Smooth muscle cell (in vitro differentiated cells): ENCODE results near the gene LTBP3. TPM values are rescaled to one million over a fixed set of nuclear protein-coding genes. Genes with fewer than 3 reads are reported as not detected.

Source experiments
- DNase-seq: peaks from one replicate; lab custom pipeline; 2025; ENCODE audit not compliant: unreplicated experiment; lab: John Stamatoyannopoulos, UW
- H2AFZ ChIP-seq: fragments of 200-600 bp; sonication (generic); 2 replicates; pipeline ENCODE4 v1.6.0; 2016; ENCODE audit warnings: antibody characterized with exemption, low read depth, mild to moderate bottlenecking
- H3F3A ChIP-seq: fragments of 200-600 bp; sonication (generic); 2 replicates; pipeline ENCODE4 v1.6.0; 2017; ENCODE audit warnings: antibody characterized with exemption, low read depth
- H3K27ac ChIP-seq: fragments of 200-600 bp; sonication (generic); 2 replicates; pipeline ENCODE4 v1.5.1; 2016; ENCODE audit warnings: low read depth, mild to moderate bottlenecking
- H3K27me3 ChIP-seq: fragments of 200-600 bp; sonication (generic); 2 replicates; pipeline ENCODE4 v1.6.1; 2016; ENCODE audit warnings: low read depth, mild to moderate bottlenecking
- H3K36me3 ChIP-seq: fragments of 200-600 bp; sonication (generic); 2 replicates; pipeline ENCODE4 v1.5.1; 2016; ENCODE audit warnings: low read depth
- H3K4me1 ChIP-seq: fragments of 200-600 bp; sonication (generic); 2 replicates; pipeline ENCODE4 v1.5.1; 2016; ENCODE audit warnings: low read depth
- H3K4me2 ChIP-seq: fragments of 200-600 bp; sonication (generic); 2 replicates; pipeline ENCODE4 v1.6.0; 2016; ENCODE audit warnings: mild to moderate bottlenecking
- H3K4me3 ChIP-seq: fragments of 200-600 bp; sonication (generic); 2 replicates; pipeline ENCODE4 v1.5.1; 2016; ENCODE audit warnings: mild to moderate bottlenecking
- H3K79me2 ChIP-seq: fragments of 200-600 bp; sonication (generic); 2 replicates; pipeline ENCODE4 v1.6.0; 2016; ENCODE audit warnings: low read depth, mild to moderate bottlenecking
- H3K9ac ChIP-seq: fragments of 200-600 bp; sonication (generic); 2 replicates; pipeline ENCODE4 v1.6.0; 2016; ENCODE audit warnings: low read depth
- H3K9me3 ChIP-seq: fragments of 200-600 bp; sonication (generic); replicated peaks from 2 replicates; pipeline ENCODE4 v1.5.1; 2016; ENCODE audit warnings: low read depth
- H4K20me1 ChIP-seq: fragments of 200-600 bp; sonication (generic); 2 replicates; pipeline ENCODE4 v1.6.0; 2016; ENCODE audit warnings: low read depth
- CTCF ChIP-seq: fragments of 200-600 bp; sonication (generic); IDR thresholded peaks from 2 replicates; pipeline ENCODE4 v1.5.1; 2017; ENCODE audit warnings: borderline replicate concordance, mild to moderate bottlenecking, antibody characterized with exemption; ENCODE audit not compliant: insufficient read depth, poor library complexity, severe bottlenecking
- WGBS: methylation state at CpG from one replicate; pipeline ENCODE4 v1.1.7; 2016; ENCODE audit warnings: low lambda C conversion rate; 5-methylcytosine and 5-hydroxymethylcytosine counted together
- polyA plus RNA-seq: library from polyadenylated mRNA; unstranded; fragments of >200 nt; fragmentation: Nextera tagmentation; extraction: Ambion mirVana; gene quantifications from 2 replicates; pipeline ENCODE4 v1.2.1, GENCODE V29; 2016
- total RNA-seq: library from RNA; depleted of rRNA; stranded (reverse); fragments of >200 nt; gene quantifications from 2 replicates; pipeline ENCODE4 v1.2.3, GENCODE V29; 2014

LTBP3 gene
- total and polyA plus RNA-seq, 2 experiments from 2014 or later: 33.6 to 46.4 TPM

DNA sequence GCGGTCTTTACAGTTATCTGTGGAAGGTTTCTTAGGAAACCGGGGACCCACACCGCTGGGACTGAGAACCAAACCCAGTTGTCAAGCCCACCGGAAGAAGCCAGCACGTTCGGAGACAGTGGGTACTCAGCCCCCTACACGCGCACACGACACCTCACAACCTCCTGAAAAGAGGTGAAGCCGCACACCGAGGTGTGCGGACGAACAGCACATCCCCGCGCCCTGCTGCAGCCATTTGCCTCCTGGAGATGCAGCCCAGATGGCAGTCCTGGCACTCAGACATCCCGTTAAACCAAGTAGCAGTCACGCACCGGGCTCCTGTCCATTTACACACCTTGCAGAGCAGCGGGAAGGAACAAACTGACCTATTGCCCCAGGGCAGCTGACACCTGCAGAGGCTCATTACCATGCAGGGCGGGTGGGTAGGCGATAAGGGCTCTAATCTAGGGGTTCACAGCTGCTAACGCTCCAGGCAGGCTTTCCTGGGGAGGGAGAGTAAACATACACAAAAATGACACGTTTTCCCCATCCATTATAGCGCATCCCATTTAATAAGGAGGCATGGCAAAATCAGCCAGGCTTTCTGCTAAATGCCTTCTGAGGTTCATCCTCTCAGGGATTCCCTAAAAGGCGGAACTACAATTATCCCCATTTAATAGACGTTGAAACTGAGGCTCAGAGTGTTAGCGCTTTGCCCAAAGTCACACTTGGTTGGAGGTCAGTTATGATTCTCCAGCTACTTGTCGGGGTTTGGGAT lies 16.8 kb upstream of the LTBP3 start:
- Histone ChIP-seq H3K79me2 (peaks cover 26% of the 10 kb centered on the region), H3K9ac (peak overlapping the region; percentile 14), H3K27ac (peak overlapping the region; percentile 75), H3K4me2 (peak overlapping the region; percentile 94), H3K4me1 (peaks cover 24% of the 10 kb centered on the region), H3K4me3 (peak overlapping the region; percentile 90), H2AFZ (no peak overlapping the region), H4K20me1 (peaks cover 23% of the 10 kb centered on the region), H3K36me3 (no peaks in the 10 kb centered on the region), H3K27me3 (no peaks in the 10 kb centered on the region), H3F3A (peaks cover 24% of the 10 kb centered on the region), H3K9me3 (no peaks in the 10 kb centered on the region)
- no peak for DNase-seq
- 7% methylated on average over 27 of the region's 28 CpGs for WGBS
- no peak for TF ChIP-seq CTCF

DNA sequence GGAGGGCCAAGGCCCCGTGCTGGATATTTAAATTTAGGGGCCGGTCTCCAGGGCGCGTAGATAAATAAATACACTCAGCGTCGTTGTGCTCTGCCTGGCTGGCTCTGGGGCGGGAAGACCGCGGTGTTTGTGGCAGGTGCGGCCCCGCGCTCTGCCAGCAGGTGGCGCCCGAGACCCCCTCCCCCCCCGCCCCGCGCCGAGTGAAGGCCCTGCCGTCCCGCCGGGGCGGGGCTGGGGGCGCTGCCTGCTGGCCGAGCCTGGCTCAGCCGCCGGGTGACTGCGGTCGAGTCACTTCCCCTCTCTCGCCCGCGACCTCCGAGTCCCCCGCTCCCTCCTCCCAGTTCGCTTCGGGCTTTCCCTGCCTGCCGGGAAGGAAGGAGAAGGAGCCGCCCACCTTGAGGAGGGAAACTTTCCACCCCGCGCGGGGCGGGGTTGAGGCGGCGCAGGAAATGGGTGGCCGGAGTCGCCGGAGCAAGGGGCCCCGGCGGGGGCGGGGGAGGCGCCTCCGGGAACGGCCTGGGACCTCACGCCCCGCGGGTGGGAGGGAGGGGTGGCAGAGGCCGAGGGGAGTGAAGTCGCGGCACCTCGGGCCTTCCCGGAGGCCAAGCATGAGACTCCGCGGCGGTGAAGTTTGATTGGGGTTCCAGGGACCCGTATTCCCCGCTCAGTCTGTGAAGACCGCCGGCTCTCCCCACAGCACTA lies 16.1 kb upstream of the LTBP3 start:
- H3K27ac ChIP-seq: peak overlapping the region; percentile 75
- H3K79me2 ChIP-seq: peaks cover 27% of the 10 kb centered on the region
- H2AFZ ChIP-seq: no peak overlapping the region
- peak; percentile 89 for TF ChIP-seq CTCF
- H4K20me1 ChIP-seq: peaks cover 23% of the 10 kb centered on the region
- H3K4me2 ChIP-seq: peak overlapping the region; percentile 94
- peaks cover 24% of the 10 kb centered on the region for H3F3A ChIP-seq
- no peaks in the 10 kb centered on the region for H3K27me3 ChIP-seq
- no peaks in the 10 kb centered on the region for H3K36me3 ChIP-seq
- H3K9me3 ChIP-seq: no peaks in the 10 kb centered on the region
- 1% methylated on average over 47 of the region's 67 CpGs for WGBS
- H3K4me3 ChIP-seq: peak overlapping the region; percentile 90
- peak; percentile 91 for DNase-seq
- H3K9ac ChIP-seq: peak overlapping the region; percentile 14
- H3K4me1 ChIP-seq: peaks cover 25% of the 10 kb centered on the region

DNA sequence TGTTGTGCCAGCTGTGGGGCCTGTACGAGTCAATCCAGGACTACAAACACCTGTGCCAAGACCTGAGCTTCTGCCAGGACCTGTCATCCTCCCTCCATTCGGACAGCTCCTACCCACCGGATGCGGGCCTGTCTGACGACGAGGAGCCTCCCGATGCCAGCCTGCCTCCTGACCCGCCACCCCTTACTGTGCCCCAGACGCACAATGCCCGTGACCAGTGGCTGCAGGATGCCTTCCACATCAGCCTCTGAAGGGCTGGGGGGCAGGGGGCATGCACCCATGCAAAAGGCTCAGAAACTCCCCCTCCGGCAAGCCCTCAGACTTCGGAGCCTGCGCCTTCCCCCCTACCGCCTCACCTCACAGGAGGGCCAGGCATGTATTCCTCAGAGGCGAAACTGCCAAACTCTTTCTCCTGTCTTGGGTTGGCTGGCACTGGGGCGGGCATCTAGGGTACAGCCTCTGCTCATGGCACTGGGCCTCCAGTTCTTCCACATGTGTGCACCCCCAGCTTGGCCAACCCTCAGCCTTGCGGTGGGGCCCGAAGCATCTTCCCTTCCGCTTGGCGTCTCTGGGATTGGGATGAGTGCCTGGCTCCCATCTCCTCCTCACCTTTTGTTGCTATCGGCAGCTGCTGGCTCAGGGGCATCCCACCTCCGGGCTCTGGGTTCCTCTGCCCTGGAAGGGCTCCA lies 15.4 kb upstream of the LTBP3 start:
- Histone ChIP-seq H3K36me3 (no peaks in the 10 kb centered on the region), H4K20me1 (peaks cover 23% of the 10 kb centered on the region), H3K4me3 (peak overlapping the region; percentile 90), H3K4me2 (peak overlapping the region; percentile 87), H3K79me2 (peaks cover 33% of the 10 kb centered on the region), H3K9ac (no peak overlapping the region), H3K4me1 (peaks cover 33% of the 10 kb centered on the region), H2AFZ (no peak overlapping the region), H3K27ac (peak overlapping the region; percentile 60), H3K27me3 (no peaks in the 10 kb centered on the region), H3F3A (peaks cover 24% of the 10 kb centered on the region), H3K9me3 (no peaks in the 10 kb centered on the region)
- DNase-seq: no peak
- 82% methylated on average over 21 of the region's 22 CpGs for WGBS
- no peak for TF ChIP-seq CTCF
